ENCODE results near the gene PDIA5.

PDIA5 gene

GRCh38 chr3:123156276-123156995 is 89.6 kb downstream of the PDIA5 start:
- DNase-seq (ENCODE audit: low read depth), result no peak
- no peak for TF ChIP-seq CTCF (IDR thresholded peaks at IDR 0.05; ENCODE audit: insufficient read depth, low read depth, low read length, missing control alignments)
- no peak overlapping the region for H3K4me3 ChIP-seq (ENCODE audit: low read depth, low read length)

GRCh38 chr3:123157209-123157597 is 90.4 kb downstream of the PDIA5 start:
- H3K4me3 ChIP-seq (ENCODE audit: low read depth, low read length), result no peak overlapping the region
- DNase-seq (ENCODE audit: low read depth), result no peak
- no peak for TF ChIP-seq CTCF (IDR thresholded peaks at IDR 0.05; ENCODE audit: insufficient read depth, low read depth, low read length, missing control alignments)

- no peak overlapping the region for H3K4me3 ChIP-seq (ENCODE audit: low read depth, low read length)
- no peak for DNase-seq (ENCODE audit: low read depth)
- TF ChIP-seq CTCF (IDR thresholded peaks at IDR 0.05; ENCODE audit: insufficient read depth, low read depth, low read length, missing control alignments), result no peak
Observed at GRCh38 chr3:123157598-123158287, 90.9 kb downstream of the PDIA5 start.

GRCh38 chr3:123158330-123158729 is 91.5 kb downstream of the PDIA5 start:
- DNase-seq (ENCODE audit: low read depth), result no peak
- H3K4me3 ChIP-seq (ENCODE audit: low read depth, low read length), result no peak overlapping the region
- no peak for TF ChIP-seq CTCF (IDR thresholded peaks at IDR 0.05; ENCODE audit: insufficient read depth, low read depth, low read length, missing control alignments)

- no peak for DNase-seq (ENCODE audit: low read depth)
- H3K4me3 ChIP-seq (ENCODE audit: low read depth, low read length), result no peak overlapping the region
- TF ChIP-seq CTCF (IDR thresholded peaks at IDR 0.05; ENCODE audit: insufficient read depth, low read depth, low read length, missing control alignments), result no peak
Observed at GRCh38 chr3:123158899-123159390, 92.1 kb downstream of the PDIA5 start.

- H3K4me3 ChIP-seq (ENCODE audit: low read depth, low read length), result no peak overlapping the region
- TF ChIP-seq CTCF (IDR thresholded peaks at IDR 0.05; ENCODE audit: insufficient read depth, low read depth, low read length, missing control alignments), result no peak
- no peak for DNase-seq (ENCODE audit: low read depth)
Observed at GRCh38 chr3:123159926-123160635, 93.3 kb downstream of the PDIA5 start.
